ENCODE results near the gene TYK2. TPM values are rescaled to one million over a fixed set of nuclear protein-coding genes. Genes with fewer than 3 reads are reported as not detected.
A peak's percentile ranks its signal among the peaks of the same experiment; 100 is the strongest.

TYK2 gene
- total and polyA plus RNA-seq, 2 of the 4 experiments (the other 2 are of a cell fraction), result 40.9 to 97.9 TPM

GRCh38 chr19:10427169-10427568 is 46.8 kb upstream of the TYK2 start (continued):
- TF ChIP-seq FOS (IDR thresholded peaks at IDR 0.05; ENCODE audit: low read depth, low read length), result no peak
- no peak for TF ChIP-seq ELK1 (IDR thresholded peaks at IDR 0.05; ENCODE audit: borderline replicate concordance, low read depth, low read length)
- no peak for TF ChIP-seq RCOR1 (IDR thresholded peaks at IDR 0.05; ENCODE audit: insufficient replicate concordance, low read length)

DNA sequence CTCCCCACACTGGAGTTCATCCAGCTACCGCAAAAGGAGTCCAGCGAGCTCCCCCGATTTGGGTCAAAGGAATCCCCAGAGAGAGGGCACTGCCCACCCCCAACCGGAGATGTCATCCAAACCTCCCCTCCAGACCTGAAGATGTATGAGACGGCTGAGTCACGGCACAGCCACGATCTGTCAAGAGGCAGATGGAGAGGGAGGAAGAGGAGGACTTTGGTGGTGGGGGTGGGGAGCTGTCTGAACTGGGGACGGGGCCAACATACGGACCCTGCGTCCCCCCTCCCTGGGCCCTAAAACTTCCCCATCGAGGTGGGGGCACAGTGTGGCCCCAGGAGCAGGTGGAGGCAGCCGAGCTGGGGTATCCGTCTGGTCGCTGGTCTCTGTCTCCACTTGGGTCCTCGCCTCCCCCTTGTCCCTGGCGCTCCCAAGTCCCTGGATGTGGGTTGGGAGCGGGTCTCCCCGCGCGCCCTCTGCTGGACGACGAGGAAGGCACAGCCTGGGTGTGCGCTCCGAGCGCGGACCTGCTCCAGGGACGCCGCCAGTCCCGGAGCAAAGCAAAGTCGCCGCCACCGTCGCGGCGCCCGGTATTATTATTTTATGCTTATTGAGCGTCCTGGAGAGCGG is 43.8 kb upstream of the TYK2 start:
- Histone ChIP-seq H3K4me1 (ENCODE audit: control insufficient read depth, insufficient read depth, low read length) (peaks cover 9% of the 10 kb centered on the region; the same call in 1 of the 2 replicates), H3K56ac (ENCODE audit: extremely low read depth, insufficient read depth, low read length) (no peak overlapping the region), H2BK20ac (ENCODE audit: low read depth, low read length) (no peak overlapping the region), H3K79me1 (ENCODE audit: low read depth in 1 of 2, low read length in 2 of 2) (no peaks in the 10 kb centered on the region; a peak in 1 of 4 replicates), H3K23ac (ENCODE audit: low read depth, low read length) (no peak overlapping the region), H2BK15ac (ENCODE audit: low read depth, low read length) (no peak overlapping the region), H3K36me3 (ENCODE audit: control insufficient read depth, insufficient read depth, low read length) (no peaks in the 10 kb centered on the region), H4K91ac (ENCODE audit: insufficient read depth, low read depth, low read length) (no peak overlapping the region), H2BK5ac (ENCODE audit: low read depth, low read length, poor library complexity, severe bottlenecking) (no peak overlapping the region), H3K9ac (ENCODE audit: low read depth, low read length) (no peak overlapping the region), H3K27me3 (ENCODE audit: control insufficient read depth, insufficient read depth, low read length) (peaks cover 34% of the 10 kb centered on the region), H2AFZ (replicated peaks; ENCODE audit: low read length, poor library complexity) (peak overlapping the region; percentile 89), H3K18ac (ENCODE audit: low read depth, low read length) (no peak overlapping the region), H3K27ac (ENCODE audit: insufficient read depth, low read length) (no peak overlapping the region), H2AK5ac (ENCODE audit: low read depth, low read length) (no peak overlapping the region), H3K9me3 (ENCODE audit: control insufficient read depth, insufficient read depth, low read length) (no peaks in the 10 kb centered on the region), H4K5ac (ENCODE audit: low read depth, low read length) (no peak overlapping the region), H4K20me1 (ENCODE audit: insufficient read depth, low read length) (peaks cover 8% of the 10 kb centered on the region), H3K9me1 (ENCODE audit: insufficient read depth, low read length) (no peaks in the 10 kb centered on the region), H3K4me3 (ENCODE audit: insufficient read depth, low read depth, low read length) (peak overlapping the region; percentile 39), H4K8ac (ENCODE audit: low read depth in 2 of 2, low read length in 2 of 2) (no peak overlapping the region), H2BK120ac (ENCODE audit: low read depth, low read length) (no peak overlapping the region), H2AK9ac (replicated peaks; ENCODE audit: low read depth, low read length, poor library complexity) (peak overlapping the region; percentile 47), H3K14ac (replicated peaks; ENCODE audit: low read depth, low read length) (no peak overlapping the region), H3K4me2 (ENCODE audit: low read depth, low read length) (peak overlapping the region; percentile 90), H3K4ac (ENCODE audit: low read depth, low read length) (peak overlapping the region; percentile 41; the same call in 1 of the 2 replicates)
- ChIA-PET POLR2A (ENCODE audit: unreplicated experiment) (no interaction called here), CTCF (interaction anchor here (0.7 to 1.2 kb wide), 2 partner anchors 14 to 18 kb away, joined by 3 read pairs; no protein-coding TSS in a partner anchor)
- intact Hi-C loops (cut with micrococcal nuclease) (loop anchor here (1.0 kb wide), 1 partner anchor 20 kb away; no protein-coding TSS in a partner anchor), in situ Hi-C loops (cut with MboI; ENCODE audit: low sequenced_read_pairs) (no loop called here), dilution Hi-C loops (cut with HindIII; ENCODE audit: low sequenced_read_pairs, unreplicated experiment) (no loop called here)
- 0% methylated on average over 2 of the region's 38 CpGs; no CpG with 5 or more reads in 1 of the 2 experiments for WGBS, 2 experiments (ENCODE audit: extremely low coverage in 2 of 2, insufficient read length in 1 of 2)
- ATAC-seq (ENCODE audit: low read depth) (peak; percentile 94), DNase-seq (peak; percentile 68)
- TF ChIP-seq RAD21 (IDR thresholded peaks at IDR 0.05; ENCODE audit: low read length), result peak; percentile 55
- TF ChIP-seq SMC3 (IDR thresholded peaks at IDR 0.05; ENCODE audit: low read depth, low read length), result peak; percentile 68
- TF ChIP-seq, protein P1, sequence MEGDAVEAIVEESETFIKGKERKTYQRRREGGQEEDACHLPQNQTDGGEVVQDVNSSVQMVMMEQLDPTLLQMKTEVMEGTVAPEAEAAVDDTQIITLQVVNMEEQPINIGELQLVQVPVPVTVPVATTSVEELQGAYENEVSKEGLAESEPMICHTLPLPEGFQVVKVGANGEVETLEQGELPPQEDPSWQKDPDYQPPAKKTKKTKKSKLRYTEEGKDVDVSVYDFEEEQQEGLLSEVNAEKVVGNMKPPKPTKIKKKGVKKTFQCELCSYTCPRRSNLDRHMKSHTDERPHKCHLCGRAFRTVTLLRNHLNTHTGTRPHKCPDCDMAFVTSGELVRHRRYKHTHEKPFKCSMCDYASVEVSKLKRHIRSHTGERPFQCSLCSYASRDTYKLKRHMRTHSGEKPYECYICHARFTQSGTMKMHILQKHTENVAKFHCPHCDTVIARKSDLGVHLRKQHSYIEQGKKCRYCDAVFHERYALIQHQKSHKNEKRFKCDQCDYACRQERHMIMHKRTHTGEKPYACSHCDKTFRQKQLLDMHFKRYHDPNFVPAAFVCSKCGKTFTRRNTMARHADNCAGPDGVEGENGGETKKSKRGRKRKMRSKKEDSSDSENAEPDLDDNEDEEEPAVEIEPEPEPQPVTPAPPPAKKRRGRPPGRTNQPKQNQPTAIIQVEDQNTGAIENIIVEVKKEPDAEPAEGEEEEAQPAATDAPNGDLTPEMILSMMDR (conservative IDR thresholded peaks at IDR 0.05; ENCODE audit: low read depth, low read length), result peak; percentile 88
- TF ChIP-seq POLR2A (IDR thresholded peaks at IDR 0.05; ENCODE audit: low read depth, low read length), result no peak
- TF ChIP-seq ELK1 (IDR thresholded peaks at IDR 0.05; ENCODE audit: borderline replicate concordance, low read depth, low read length), result no peak
- TF ChIP-seq MAZ (IDR thresholded peaks at IDR 0.05; ENCODE audit: borderline replicate concordance, low read depth, low read length), result peak; percentile 66; the same call in 1 of the 2 replicates
- TF ChIP-seq RFX5 (IDR thresholded peaks at IDR 0.05; ENCODE audit: low read depth, low read length), result no peak
- BruUV-seq (replicated peaks), result no TSS peak

All from IMR-90 (cell line).